Testis (tissue), 2 donors: ENCODE measurements around the gene GTF2A1.

Experiments used
- POLR2A ChIP-seq: fragments of 450-650 bp; IDR thresholded peaks from one replicate; pipeline ENCODE4 v1.6.1; 2017; ENCODE audit warnings: antibody characterized with exemption, mild to moderate bottlenecking, moderate library complexity
- TF ChIP-seq, protein P1 (sequence below), 3 experiments: fragments of 450-650 bp in 2 of 3; fragments of 200-600 bp in 1 of 3; sonication (generic) in 1 of 3; IDR thresholded peaks; one replicate each; pipeline ENCODE4 v1.5.1; 2016 to 2019; ENCODE audit warnings: antibody characterized with exemption in 3 of 3, mild to moderate bottlenecking in 2 of 3, moderate library complexity in 1 of 3

DNA sequence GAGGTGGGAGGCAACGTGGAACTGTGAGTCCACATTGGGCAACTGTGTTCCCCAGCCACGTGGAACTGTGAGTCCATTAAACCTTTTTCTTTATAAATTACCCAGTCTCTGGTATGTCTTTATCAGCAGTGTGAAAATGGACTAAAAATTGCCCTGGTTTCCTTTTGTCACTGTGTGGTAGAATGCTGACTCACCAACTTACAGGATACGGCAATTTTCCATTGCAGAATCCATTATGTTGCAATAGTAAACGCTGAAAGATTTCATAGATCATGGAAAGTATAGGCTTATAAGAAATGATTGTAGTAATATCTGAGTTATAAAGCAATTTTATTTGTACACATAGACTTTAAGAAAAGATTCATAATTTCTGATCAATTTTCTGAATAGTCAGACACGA, 93.0 kb downstream of the GTF2A1 start:
- TF ChIP-seq, protein P1, sequence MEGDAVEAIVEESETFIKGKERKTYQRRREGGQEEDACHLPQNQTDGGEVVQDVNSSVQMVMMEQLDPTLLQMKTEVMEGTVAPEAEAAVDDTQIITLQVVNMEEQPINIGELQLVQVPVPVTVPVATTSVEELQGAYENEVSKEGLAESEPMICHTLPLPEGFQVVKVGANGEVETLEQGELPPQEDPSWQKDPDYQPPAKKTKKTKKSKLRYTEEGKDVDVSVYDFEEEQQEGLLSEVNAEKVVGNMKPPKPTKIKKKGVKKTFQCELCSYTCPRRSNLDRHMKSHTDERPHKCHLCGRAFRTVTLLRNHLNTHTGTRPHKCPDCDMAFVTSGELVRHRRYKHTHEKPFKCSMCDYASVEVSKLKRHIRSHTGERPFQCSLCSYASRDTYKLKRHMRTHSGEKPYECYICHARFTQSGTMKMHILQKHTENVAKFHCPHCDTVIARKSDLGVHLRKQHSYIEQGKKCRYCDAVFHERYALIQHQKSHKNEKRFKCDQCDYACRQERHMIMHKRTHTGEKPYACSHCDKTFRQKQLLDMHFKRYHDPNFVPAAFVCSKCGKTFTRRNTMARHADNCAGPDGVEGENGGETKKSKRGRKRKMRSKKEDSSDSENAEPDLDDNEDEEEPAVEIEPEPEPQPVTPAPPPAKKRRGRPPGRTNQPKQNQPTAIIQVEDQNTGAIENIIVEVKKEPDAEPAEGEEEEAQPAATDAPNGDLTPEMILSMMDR (IDR thresholded peaks at IDR 0.05), result no peak
- no peak for TF ChIP-seq POLR2A
